GM19099 (cell line): Measurements from ENCODE around the gene ALK.

Experiments used
- POLR2A ChIP-seq: IDR thresholded peaks from 3 replicates; pipeline ENCODE4 v1.6.1; 2011; ENCODE audit warnings: low read depth; ENCODE audit not compliant: insufficient read length; ENCODE audit errors: extremely low read depth

Gene ALK

GRCh38 chr2:29360016-29360784, 561.2 kb downstream of the ALK start:
- TF ChIP-seq POLR2A = no peak

- TF ChIP-seq POLR2A = no peak
Measured at GRCh38 chr2:29353403-29353991, 567.9 kb downstream of the ALK start.

GRCh38 chr2:29351916-29352591, 569.3 kb downstream of the ALK start:
- TF ChIP-seq POLR2A = no peak

GRCh38 chr2:29351248-29351647, 570.1 kb downstream of the ALK start:
- TF ChIP-seq POLR2A = no peak

- TF ChIP-seq POLR2A = no peak
Measured at GRCh38 chr2:29349316-29350030, 571.9 kb downstream of the ALK start.

- no peak for TF ChIP-seq POLR2A
Measured at GRCh38 chr2:29347774-29348461, 573.5 kb downstream of the ALK start.

GRCh38 chr2:29345236-29345635, 576.1 kb downstream of the ALK start:
- TF ChIP-seq POLR2A = no peak

GRCh38 chr2:29343830-29344229, 577.6 kb downstream of the ALK start:
- TF ChIP-seq POLR2A = no peak

GRCh38 chr2:29336341-29337241, 584.8 kb downstream of the ALK start:
- no peak for TF ChIP-seq POLR2A

GRCh38 chr2:29335396-29335795, 586.0 kb downstream of the ALK start:
- no peak for TF ChIP-seq POLR2A

GRCh38 chr2:29334706-29335105, 586.7 kb downstream of the ALK start:
- TF ChIP-seq POLR2A = no peak

GRCh38 chr2:29332540-29332939, 588.8 kb downstream of the ALK start:
- TF ChIP-seq POLR2A = no peak

- no peak for TF ChIP-seq POLR2A
Measured at GRCh38 chr2:29329899-29330298, 591.5 kb downstream of the ALK start.

GRCh38 chr2:29326926-29327325, 594.5 kb downstream of the ALK start:
- TF ChIP-seq POLR2A = no peak
